ENCODE data around the gene SYNM.

SYNM gene

DNA sequence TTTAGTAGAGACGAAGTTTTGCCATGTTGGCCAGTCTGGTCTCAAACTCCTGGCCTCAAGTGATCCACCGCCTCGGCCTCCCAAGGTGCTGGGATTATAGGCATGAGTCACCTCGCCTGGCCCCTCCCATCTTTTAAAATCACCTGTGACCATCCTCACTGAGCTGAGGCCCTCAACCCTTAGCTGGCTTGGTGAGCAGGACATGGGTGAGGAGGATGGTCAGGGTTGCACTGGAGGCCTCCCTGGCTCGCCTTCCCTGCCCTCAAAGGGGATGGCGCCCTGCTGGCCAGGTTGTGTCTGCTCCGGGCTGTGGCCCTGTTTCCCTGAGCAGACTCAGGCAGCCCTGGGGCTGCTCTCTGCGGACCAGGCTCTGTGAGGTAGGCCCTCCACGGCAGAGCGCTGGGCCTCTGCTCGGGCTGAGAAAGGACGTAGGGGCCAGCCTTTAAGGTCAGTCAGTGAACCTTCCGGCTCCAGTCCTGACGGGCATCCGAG, 33.7 kb downstream of the SYNM start:
- no peak for ATAC-seq
- TF ChIP-seq ZNF8 (CRISPR knock-in tag; IDR thresholded peaks at IDR 0.05) (no peak), GLIS3 (CRISPR knock-in tag; IDR thresholded peaks at IDR 0.05) (no peak), PPARA (CRISPR knock-in tag; IDR thresholded peaks at IDR 0.05; ENCODE audit: borderline replicate concordance) (no peak), CREB5 (CRISPR knock-in tag; IDR thresholded peaks at IDR 0.05; ENCODE audit: low read depth) (no peak), CSDC2 (CRISPR knock-in tag; IDR thresholded peaks at IDR 0.05) (no peak), ZC3H10 (CRISPR knock-in tag; IDR thresholded peaks at IDR 0.05) (no peak), TOX (CRISPR knock-in tag; IDR thresholded peaks at IDR 0.05; ENCODE audit: borderline replicate concordance) (no peak), TCF4 (CRISPR knock-in tag; IDR thresholded peaks at IDR 0.05; ENCODE audit: borderline replicate concordance) (no peak), ISL1 (CRISPR knock-in tag; IDR thresholded peaks at IDR 0.05) (no peak), BACH2 (CRISPR knock-in tag; IDR thresholded peaks at IDR 0.05; ENCODE audit: borderline replicate concordance) (no peak)
- TF ChIP-seq, protein P1, sequence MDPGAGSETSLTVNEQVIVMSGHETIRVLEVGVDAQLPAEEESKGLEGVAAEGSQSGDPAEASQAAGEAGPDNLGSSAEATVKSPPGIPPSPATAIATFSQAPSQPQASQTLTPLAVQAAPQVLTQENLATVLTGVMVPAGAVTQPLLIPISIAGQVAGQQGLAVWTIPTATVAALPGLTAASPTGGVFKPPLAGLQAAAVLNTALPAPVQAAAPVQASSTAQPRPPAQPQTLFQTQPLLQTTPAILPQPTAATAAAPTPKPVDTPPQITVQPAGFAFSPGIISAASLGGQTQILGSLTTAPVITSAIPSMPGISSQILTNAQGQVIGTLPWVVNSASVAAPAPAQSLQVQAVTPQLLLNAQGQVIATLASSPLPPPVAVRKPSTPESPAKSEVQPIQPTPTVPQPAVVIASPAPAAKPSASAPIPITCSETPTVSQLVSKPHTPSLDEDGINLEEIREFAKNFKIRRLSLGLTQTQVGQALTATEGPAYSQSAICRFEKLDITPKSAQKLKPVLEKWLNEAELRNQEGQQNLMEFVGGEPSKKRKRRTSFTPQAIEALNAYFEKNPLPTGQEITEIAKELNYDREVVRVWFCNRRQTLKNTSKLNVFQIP (CRISPR knock-in tag; IDR thresholded peaks at IDR 0.05; ENCODE audit: borderline replicate concordance, low read depth), result no peak

- TF ChIP-seq GLIS3 (CRISPR knock-in tag; IDR thresholded peaks at IDR 0.05) (no peak), SNAI2 (CRISPR knock-in tag; IDR thresholded peaks at IDR 0.05) (no peak), CREB5 (CRISPR knock-in tag; IDR thresholded peaks at IDR 0.05; ENCODE audit: low read depth) (no peak), PATZ1 (CRISPR knock-in tag; IDR thresholded peaks at IDR 0.05; ENCODE audit: borderline replicate concordance) (no peak)
- no peak for ATAC-seq
These were observed 34.4 kb downstream of the SYNM start for GRCh38 chr15:99139276-99139675.

DNA sequence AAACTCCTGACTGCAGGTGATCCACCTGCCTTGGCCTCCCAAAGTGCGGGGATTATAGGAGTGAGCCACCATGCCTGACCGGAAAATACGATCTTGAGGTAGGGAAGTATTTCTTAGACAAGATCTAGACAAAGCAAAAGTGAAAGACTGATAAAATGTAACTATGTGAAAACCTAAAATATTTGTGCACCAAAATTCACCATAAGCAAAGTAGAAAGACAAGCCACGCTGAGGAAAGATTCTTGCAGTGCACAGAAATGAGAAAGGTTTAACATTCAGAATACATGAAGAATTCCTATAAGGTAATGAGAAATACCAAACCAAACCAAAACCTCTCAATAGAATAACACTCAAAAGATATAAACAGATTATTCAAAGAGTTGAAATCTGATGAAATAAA, 35.7 kb downstream of the SYNM start:
- no peak for ATAC-seq
- TF ChIP-seq SNAI2 (CRISPR knock-in tag; IDR thresholded peaks at IDR 0.05) (no peak), TOX (CRISPR knock-in tag; IDR thresholded peaks at IDR 0.05; ENCODE audit: borderline replicate concordance) (no peak), PPARA (CRISPR knock-in tag; IDR thresholded peaks at IDR 0.05; ENCODE audit: borderline replicate concordance) (no peak), TSHZ2 (CRISPR knock-in tag; IDR thresholded peaks at IDR 0.05) (no peak), ZNF8 (CRISPR knock-in tag; IDR thresholded peaks at IDR 0.05) (no peak), ZNF565 (CRISPR knock-in tag; conservative IDR thresholded peaks at IDR 0.05; ENCODE audit: low read depth) (no peak), ESRRG (CRISPR knock-in tag; IDR thresholded peaks at IDR 0.05) (no peak), PATZ1 (CRISPR knock-in tag; IDR thresholded peaks at IDR 0.05; ENCODE audit: borderline replicate concordance) (no peak), ZC3H10 (CRISPR knock-in tag; IDR thresholded peaks at IDR 0.05) (no peak), ZFP3 (CRISPR knock-in tag; IDR thresholded peaks at IDR 0.05) (no peak)
- TF ChIP-seq, protein P1 (CRISPR knock-in tag; IDR thresholded peaks at IDR 0.05; ENCODE audit: borderline replicate concordance, low read depth), result no peak

Data from SK-N-SH treated with all-trans-retinoic acid at 6 μM for 48 hours (cell line).